Suprapubic skin (tissue), 4 donors: ENCODE results near the gene CNOT3. TPM values are rescaled to one million over a fixed set of nuclear protein-coding genes. Genes with fewer than 3 reads are reported as not detected.

Experiments
- DNase-seq, 2 donors: peaks; one replicate each; pipeline ENCODE4 v3.0.0-alpha.2; 2019; ENCODE audit warnings: low spot score in 2 of 2
- H3K27ac ChIP-seq: fragments of 200-600 bp; sonication (generic); one replicate; pipeline ENCODE4 v1.5.1; 2019
- H3K27me3 ChIP-seq: fragments of 200-600 bp; sonication (generic); one replicate; pipeline ENCODE4 v1.5.1; 2019
- H3K36me3 ChIP-seq: fragments of 200-600 bp; sonication (generic); one replicate; pipeline ENCODE4 v1.5.1; 2019
- H3K4me1 ChIP-seq: fragments of 200-600 bp; sonication (generic); one replicate; pipeline ENCODE4 v1.5.1; 2019
- H3K4me3 ChIP-seq: fragments of 200-600 bp; sonication (generic); one replicate; pipeline ENCODE4 v1.5.1; 2019; ENCODE audit warnings: mild to moderate bottlenecking
- H3K9me3 ChIP-seq: fragments of 200-600 bp; sonication (generic); one replicate; pipeline ENCODE4 v1.5.1; 2019
- EP300 ChIP-seq: sonication (generic); formaldehyde crosslinking; IDR thresholded peaks from one replicate; pipeline ENCODE4 v1.6.1; 2017; ENCODE audit warnings: antibody characterized with exemption
- POLR2A ChIP-seq, 2 donors: fragments of 450-650 bp; IDR thresholded peaks; one replicate each; pipeline ENCODE4 v1.6.1; 2017; ENCODE audit warnings: antibody characterized with exemption in 2 of 2, mild to moderate bottlenecking in 2 of 2, moderate library complexity in 2 of 2
- POLR2AphosphoS5 ChIP-seq, 3 donors: sonication (generic); formaldehyde crosslinking; IDR thresholded peaks; one replicate each; pipeline ENCODE4 v1.6.1; 2017; ENCODE audit warnings: antibody characterized with exemption in 3 of 3
- WGBS: methylation state at CpG from one replicate; pipeline ENCODE4 v1.1.5; 2018; 5-methylcytosine and 5-hydroxymethylcytosine counted together
- total RNA-seq, 4 donors: library from RNA; depleted of rRNA; stranded (reverse); fragments of >200 nt; gene quantifications; one replicate each; pipeline ENCODE4 v1.1.0, GENCODE V29; 2016
- TF ChIP-seq, protein P1 (sequence below), 2 donors: fragments of 200-600 bp in 1 of 2; fragments of 450-650 bp in 1 of 2; sonication (generic) in 1 of 2; IDR thresholded peaks; one replicate each; pipeline ENCODE4 v1.5.1; 2016 to 2019; ENCODE audit warnings: antibody characterized with exemption in 2 of 2, mild to moderate bottlenecking in 1 of 2, moderate library complexity in 1 of 2

The CNOT3 gene
- total RNA-seq, 4 donors from 2014 or later: 27.3 to 40.7 (median 35.2) TPM

GRCh38 chr19:54127688-54128440 is 9.7 kb upstream of the CNOT3 start:
- no peak overlapping the region for H3K4me3 ChIP-seq
- WGBS: 96% methylated on average over 43 of the region's 44 CpGs
- H3K9me3 ChIP-seq: no peaks in the 10 kb centered on the region
- H3K36me3 ChIP-seq: peaks cover 91% of the 10 kb centered on the region
- H3K27me3 ChIP-seq: no peaks in the 10 kb centered on the region
- peak in 1 of 2 donors; percentile 58 for DNase-seq
- no peak overlapping the region for H3K27ac ChIP-seq
- TF ChIP-seq, protein P1, sequence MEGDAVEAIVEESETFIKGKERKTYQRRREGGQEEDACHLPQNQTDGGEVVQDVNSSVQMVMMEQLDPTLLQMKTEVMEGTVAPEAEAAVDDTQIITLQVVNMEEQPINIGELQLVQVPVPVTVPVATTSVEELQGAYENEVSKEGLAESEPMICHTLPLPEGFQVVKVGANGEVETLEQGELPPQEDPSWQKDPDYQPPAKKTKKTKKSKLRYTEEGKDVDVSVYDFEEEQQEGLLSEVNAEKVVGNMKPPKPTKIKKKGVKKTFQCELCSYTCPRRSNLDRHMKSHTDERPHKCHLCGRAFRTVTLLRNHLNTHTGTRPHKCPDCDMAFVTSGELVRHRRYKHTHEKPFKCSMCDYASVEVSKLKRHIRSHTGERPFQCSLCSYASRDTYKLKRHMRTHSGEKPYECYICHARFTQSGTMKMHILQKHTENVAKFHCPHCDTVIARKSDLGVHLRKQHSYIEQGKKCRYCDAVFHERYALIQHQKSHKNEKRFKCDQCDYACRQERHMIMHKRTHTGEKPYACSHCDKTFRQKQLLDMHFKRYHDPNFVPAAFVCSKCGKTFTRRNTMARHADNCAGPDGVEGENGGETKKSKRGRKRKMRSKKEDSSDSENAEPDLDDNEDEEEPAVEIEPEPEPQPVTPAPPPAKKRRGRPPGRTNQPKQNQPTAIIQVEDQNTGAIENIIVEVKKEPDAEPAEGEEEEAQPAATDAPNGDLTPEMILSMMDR (IDR thresholded peaks at IDR 0.05): no peak
- TF ChIP-seq POLR2A (IDR thresholded peaks at IDR 0.05): no peak
- no peak for TF ChIP-seq POLR2AphosphoS5 (IDR thresholded peaks at IDR 0.05)
- no peak for TF ChIP-seq EP300
- no peaks in the 10 kb centered on the region for H3K4me1 ChIP-seq

- no peaks in the 10 kb centered on the region for H3K9me3 ChIP-seq
- H3K36me3 ChIP-seq: peaks cover 86% of the 10 kb centered on the region
- 94% methylated on average over 20 of the region's 20 CpGs for WGBS
- no peak overlapping the region for H3K4me3 ChIP-seq
- no peaks in the 10 kb centered on the region for H3K4me1 ChIP-seq
- no peaks in the 10 kb centered on the region for H3K27me3 ChIP-seq
- no peak for TF ChIP-seq POLR2AphosphoS5 (IDR thresholded peaks at IDR 0.05)
- TF ChIP-seq, protein P1 (IDR thresholded peaks at IDR 0.05): no peak
- TF ChIP-seq EP300: no peak
- no peak for TF ChIP-seq POLR2A (IDR thresholded peaks at IDR 0.05)
- no peak for DNase-seq
- no peak overlapping the region for H3K27ac ChIP-seq
Observed at GRCh38 chr19:54128441-54128725, 9.2 kb upstream of the CNOT3 start.

GRCh38 chr19:54128796-54129616 is 8.6 kb upstream of the CNOT3 start:
- no peak overlapping the region for H3K4me3 ChIP-seq
- TF ChIP-seq, protein P1 (IDR thresholded peaks at IDR 0.05): no peak
- no peak for TF ChIP-seq EP300
- TF ChIP-seq POLR2A (IDR thresholded peaks at IDR 0.05): no peak
- TF ChIP-seq POLR2AphosphoS5 (IDR thresholded peaks at IDR 0.05): no peak

DNA sequence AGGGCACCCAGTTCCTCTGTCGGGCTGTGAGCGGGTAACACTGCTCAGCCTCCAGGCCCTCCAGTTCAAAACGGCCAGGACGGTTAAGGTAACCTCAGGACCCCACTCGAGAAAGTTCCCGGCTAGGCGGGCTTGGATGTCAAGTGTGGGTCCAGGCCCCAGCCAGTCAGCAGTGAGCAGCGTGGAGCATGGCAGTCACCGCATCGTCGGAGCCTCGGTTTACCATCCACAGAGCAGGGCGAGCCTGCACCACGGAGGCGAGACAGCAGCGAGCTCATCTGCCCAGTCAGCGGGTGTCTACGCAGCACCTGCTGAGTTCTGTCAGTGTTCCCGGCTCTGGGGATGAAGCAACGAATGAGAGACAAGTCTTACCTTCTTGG is 8.0 kb upstream of the CNOT3 start:
- H3K27me3 ChIP-seq: no peaks in the 10 kb centered on the region
- no peak overlapping the region for H3K4me3 ChIP-seq
- DNase-seq: peak in 1 of 2 donors; percentile 55
- H3K36me3 ChIP-seq: peaks cover 74% of the 10 kb centered on the region
- 87% methylated on average over 11 of the region's 20 CpGs for WGBS
- TF ChIP-seq POLR2AphosphoS5 (IDR thresholded peaks at IDR 0.05) (no peak), POLR2A (IDR thresholded peaks at IDR 0.05) (no peak), EP300 (no peak)
- TF ChIP-seq, protein P1 (IDR thresholded peaks at IDR 0.05): no peak
- no peaks in the 10 kb centered on the region for H3K9me3 ChIP-seq
- peaks cover 5% of the 10 kb centered on the region for H3K4me1 ChIP-seq
- no peak overlapping the region for H3K27ac ChIP-seq

More at GRCh38 chr19:54128796-54129616, 8.6 kb upstream of the CNOT3 start:
- Histone ChIP-seq H3K27me3 (no peaks in the 10 kb centered on the region), H3K9me3 (no peaks in the 10 kb centered on the region), H3K36me3 (peaks cover 80% of the 10 kb centered on the region), H3K27ac (no peak overlapping the region), H3K4me1 (no peaks in the 10 kb centered on the region)
- 96% methylated on average over 33 of the region's 41 CpGs for WGBS
- peak in 1 of 2 donors; percentile 57 for DNase-seq

DNA sequence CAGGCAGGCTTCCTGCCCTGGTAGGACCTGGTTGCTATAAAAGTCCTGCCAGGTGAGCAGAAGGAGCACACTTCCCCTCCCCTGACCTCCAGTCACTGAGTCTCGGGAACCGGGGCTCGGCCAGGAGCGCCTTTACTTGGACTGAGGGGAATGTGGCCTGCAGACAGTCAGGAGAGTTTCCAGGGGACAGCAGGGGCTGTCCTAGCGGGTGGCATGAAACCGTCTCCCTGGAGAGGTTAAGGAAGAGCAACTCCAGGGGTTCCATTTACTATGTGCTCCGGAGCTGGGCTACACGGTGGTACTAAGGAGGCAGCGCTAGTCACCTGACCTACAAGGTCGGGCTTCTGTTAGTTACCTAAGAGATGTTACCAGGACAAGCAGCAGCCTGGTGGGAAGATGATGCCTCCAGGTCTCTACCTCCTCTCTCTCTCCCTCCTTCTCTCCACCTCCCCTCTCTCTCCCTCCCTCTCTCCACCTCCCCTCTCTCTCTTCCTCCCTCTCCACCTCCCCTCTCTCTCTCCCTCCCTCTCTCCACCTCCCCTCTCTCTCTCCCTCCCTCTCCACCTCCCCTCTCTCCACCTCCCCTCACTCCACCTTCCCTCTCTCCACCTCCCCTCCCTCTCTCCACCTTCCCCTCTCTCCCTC is 4.1 kb upstream of the CNOT3 start:
- TF ChIP-seq, protein P1 (IDR thresholded peaks at IDR 0.05): no peak
- TF ChIP-seq POLR2AphosphoS5 (IDR thresholded peaks at IDR 0.05) (no peak), EP300 (no peak), POLR2A (IDR thresholded peaks at IDR 0.05) (no peak)
- 67% methylated on average over 10 of the region's 10 CpGs for WGBS
- Histone ChIP-seq H3K4me1 (peaks cover 24% of the 10 kb centered on the region), H3K27me3 (no peaks in the 10 kb centered on the region), H3K27ac (no peak overlapping the region), H3K36me3 (peaks cover 36% of the 10 kb centered on the region), H3K4me3 (no peak overlapping the region), H3K9me3 (no peaks in the 10 kb centered on the region)
- no peak for DNase-seq
